ENCODE results near the gene PPM1B.

Gene PPM1B

GRCh38 chr2:44164617-44165016, 4.1 kb upstream of the PPM1B start:
- no peak overlapping the region for H3K27ac ChIP-seq (ENCODE audit: extremely low read depth, low read depth, low read length)
- H3K36me3 ChIP-seq (ENCODE audit: control insufficient read depth in 2 of 2, insufficient read depth in 1 of 2, low read length in 2 of 2) = no peaks in the 10 kb centered on the region
- ChIA-PET CTCF (interaction anchor here (0.6 kb wide), 2 partner anchors 48 to 70 kb away, joined by 3 to 4 read pairs; no protein-coding TSS in a partner anchor), POLR2A (no interaction called here)
- H3K9me3 ChIP-seq (ENCODE audit: control insufficient read depth, insufficient read depth, low read depth, low read length) = no peaks in the 10 kb centered on the region
- no peak for TF ChIP-seq ZNF121 (tag by site-specific recombination; IDR thresholded peaks at IDR 0.05)
- TF ChIP-seq HOXC10 (CRISPR knock-in tag; IDR thresholded peaks at IDR 0.05) = no peak
- no peak for TF ChIP-seq ZNF610 (tag by site-specific recombination; IDR thresholded peaks at IDR 0.05; ENCODE audit: borderline replicate concordance)
- no peak for TF ChIP-seq ZNF274 (IDR thresholded peaks at IDR 0.05; ENCODE audit: low read length)
- no peak for TF ChIP-seq ZNF274 (tag by site-specific recombination; IDR thresholded peaks at IDR 0.05; ENCODE audit: borderline replicate concordance)
- no peak for TF ChIP-seq ZNF707 (tag by site-specific recombination; IDR thresholded peaks at IDR 0.05)
- TF ChIP-seq ZFP3 (tag by site-specific recombination; IDR thresholded peaks at IDR 0.05; ENCODE audit: low read depth) = no peak
- no peak for TF ChIP-seq ZNF394 (tag by site-specific recombination; IDR thresholded peaks at IDR 0.05; ENCODE audit: borderline replicate concordance)
- TF ChIP-seq ZNF692 (tag by site-specific recombination; IDR thresholded peaks at IDR 0.05) = no peak
- no peak for TF ChIP-seq ZNF10 (tag by site-specific recombination; IDR thresholded peaks at IDR 0.05)
- no peak for TF ChIP-seq ZNF776 (tag by site-specific recombination; IDR thresholded peaks at IDR 0.05; ENCODE audit: borderline replicate concordance)
- peaks cover 2% of the 10 kb centered on the region; the same call in 1 of the 2 replicates for H3K4me1 ChIP-seq (ENCODE audit: control insufficient read depth, insufficient read depth, low read length)
- H3K4me3 ChIP-seq (ENCODE audit: low read depth, low read length) = no peak overlapping the region

- Histone ChIP-seq H3K4me1 (ENCODE audit: control insufficient read depth, insufficient read depth, low read length) (peaks cover 2% of the 10 kb centered on the region; the same call in 1 of the 2 replicates), H3K27ac (ENCODE audit: extremely low read depth, low read depth, low read length) (no peak overlapping the region), H3K9me3 (ENCODE audit: control insufficient read depth, insufficient read depth, low read depth, low read length) (no peaks in the 10 kb centered on the region), H3K36me3 (ENCODE audit: control insufficient read depth in 2 of 2, insufficient read depth in 1 of 2, low read length in 2 of 2) (no peaks in the 10 kb centered on the region), H3K4me3 (ENCODE audit: low read depth, low read length) (no peak overlapping the region)
- ChIA-PET POLR2A (no interaction called here), CTCF (no interaction called here)
- no peak for TF ChIP-seq ZNF654 (tag by site-specific recombination; IDR thresholded peaks at IDR 0.05; ENCODE audit: low read depth)
- TF ChIP-seq ZNF560 (tag by site-specific recombination; IDR thresholded peaks at IDR 0.05; ENCODE audit: borderline replicate concordance) = no peak
- no peak for TF ChIP-seq GFI1B (tag by site-specific recombination; IDR thresholded peaks at IDR 0.05)
- TF ChIP-seq WT1 (tag by site-specific recombination; IDR thresholded peaks at IDR 0.05) = no peak
- TF ChIP-seq SCRT1 (tag by site-specific recombination; IDR thresholded peaks at IDR 0.05; ENCODE audit: borderline replicate concordance) = no peak
- TF ChIP-seq ZNF792 (tag by site-specific recombination; IDR thresholded peaks at IDR 0.05) = no peak
- TF ChIP-seq EGR2 (tag by site-specific recombination; IDR thresholded peaks at IDR 0.05; ENCODE audit: low read depth) = no peak
- TF ChIP-seq ZNF596 (tag by site-specific recombination; IDR thresholded peaks at IDR 0.05) = no peak
- no peak for TF ChIP-seq ZNF639 (tag by site-specific recombination; IDR thresholded peaks at IDR 0.05)
- TF ChIP-seq ZNF2 (tag by site-specific recombination; IDR thresholded peaks at IDR 0.05) = no peak
- no peak for TF ChIP-seq GLI4 (tag by site-specific recombination; IDR thresholded peaks at IDR 0.05)
- no peak for TF ChIP-seq ZNF837 (tag by site-specific recombination; IDR thresholded peaks at IDR 0.05)
- no peak for TF ChIP-seq ZNF777 (tag by site-specific recombination; IDR thresholded peaks at IDR 0.05; ENCODE audit: borderline replicate concordance)
- no peak for TF ChIP-seq ZNF610 (tag by site-specific recombination; IDR thresholded peaks at IDR 0.05; ENCODE audit: borderline replicate concordance)
- TF ChIP-seq ZSCAN18 (tag by site-specific recombination; IDR thresholded peaks at IDR 0.05) = no peak
- no peak for TF ChIP-seq ZNF146 (tag by site-specific recombination; IDR thresholded peaks at IDR 0.05)
- TF ChIP-seq SP7 (tag by site-specific recombination; IDR thresholded peaks at IDR 0.05) = no peak
- TF ChIP-seq ZNF529 (tag by site-specific recombination; IDR thresholded peaks at IDR 0.05; ENCODE audit: insufficient replicate concordance) = no peak
Observed at GRCh38 chr2:44166096-44166495, 2.6 kb upstream of the PPM1B start.
